ENCODE measurements around the gene ST7L. TPM values are rescaled to one million over a fixed set of nuclear protein-coding genes. Genes with fewer than 3 reads are reported as not detected.

ST7L gene
- total and polyA plus RNA-seq, 9 of the 15 experiments (the other 6 are each of a cell fraction or from before 2014, with no cell fraction given): 9.0 to 32.5 (median 26.6) TPM

DNA sequence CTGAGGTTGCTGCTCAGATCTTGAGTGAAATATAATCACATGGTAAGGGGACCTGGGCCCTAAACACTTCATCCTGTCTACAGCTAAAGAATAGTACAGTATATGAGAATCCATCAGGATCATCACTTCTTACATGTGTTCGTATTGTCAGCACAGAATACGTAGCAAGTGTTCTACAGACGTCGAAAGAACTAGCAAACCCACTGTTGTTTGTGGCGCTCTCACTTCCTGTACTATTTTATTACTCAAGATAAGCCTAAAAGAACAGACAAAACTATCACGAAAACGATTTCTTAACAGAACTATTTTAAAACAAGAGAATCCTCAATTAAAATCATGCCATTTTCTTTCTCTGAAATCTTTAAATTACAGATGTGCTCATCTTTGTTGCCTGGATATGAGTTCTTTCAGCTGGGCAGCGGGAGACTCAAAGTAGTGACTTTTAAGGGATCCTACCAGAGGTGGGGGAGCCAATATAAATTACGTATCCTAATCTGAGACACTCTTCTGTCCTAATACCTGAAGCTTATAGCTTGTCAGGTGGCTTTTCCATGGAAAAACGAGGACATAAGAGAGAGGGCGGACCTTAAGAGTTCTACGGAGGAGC is 724 bp downstream of the ST7L start (continued):
- TF ChIP-seq, protein P1, sequence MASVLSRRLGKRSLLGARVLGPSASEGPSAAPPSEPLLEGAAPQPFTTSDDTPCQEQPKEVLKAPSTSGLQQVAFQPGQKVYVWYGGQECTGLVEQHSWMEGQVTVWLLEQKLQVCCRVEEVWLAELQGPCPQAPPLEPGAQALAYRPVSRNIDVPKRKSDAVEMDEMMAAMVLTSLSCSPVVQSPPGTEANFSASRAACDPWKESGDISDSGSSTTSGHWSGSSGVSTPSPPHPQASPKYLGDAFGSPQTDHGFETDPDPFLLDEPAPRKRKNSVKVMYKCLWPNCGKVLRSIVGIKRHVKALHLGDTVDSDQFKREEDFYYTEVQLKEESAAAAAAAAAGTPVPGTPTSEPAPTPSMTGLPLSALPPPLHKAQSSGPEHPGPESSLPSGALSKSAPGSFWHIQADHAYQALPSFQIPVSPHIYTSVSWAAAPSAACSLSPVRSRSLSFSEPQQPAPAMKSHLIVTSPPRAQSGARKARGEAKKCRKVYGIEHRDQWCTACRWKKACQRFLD (CRISPR knock-in tag; IDR thresholded peaks at IDR 0.05): 0 out of 2 replicates have a peak, but pooled peaks have one; percentile 0
- TF ChIP-seq GATAD2B (IDR thresholded peaks at IDR 0.05; ENCODE audit: borderline replicate concordance): peak; percentile 19; the same call in 1 of the 2 replicates
- TF ChIP-seq, protein P2, sequence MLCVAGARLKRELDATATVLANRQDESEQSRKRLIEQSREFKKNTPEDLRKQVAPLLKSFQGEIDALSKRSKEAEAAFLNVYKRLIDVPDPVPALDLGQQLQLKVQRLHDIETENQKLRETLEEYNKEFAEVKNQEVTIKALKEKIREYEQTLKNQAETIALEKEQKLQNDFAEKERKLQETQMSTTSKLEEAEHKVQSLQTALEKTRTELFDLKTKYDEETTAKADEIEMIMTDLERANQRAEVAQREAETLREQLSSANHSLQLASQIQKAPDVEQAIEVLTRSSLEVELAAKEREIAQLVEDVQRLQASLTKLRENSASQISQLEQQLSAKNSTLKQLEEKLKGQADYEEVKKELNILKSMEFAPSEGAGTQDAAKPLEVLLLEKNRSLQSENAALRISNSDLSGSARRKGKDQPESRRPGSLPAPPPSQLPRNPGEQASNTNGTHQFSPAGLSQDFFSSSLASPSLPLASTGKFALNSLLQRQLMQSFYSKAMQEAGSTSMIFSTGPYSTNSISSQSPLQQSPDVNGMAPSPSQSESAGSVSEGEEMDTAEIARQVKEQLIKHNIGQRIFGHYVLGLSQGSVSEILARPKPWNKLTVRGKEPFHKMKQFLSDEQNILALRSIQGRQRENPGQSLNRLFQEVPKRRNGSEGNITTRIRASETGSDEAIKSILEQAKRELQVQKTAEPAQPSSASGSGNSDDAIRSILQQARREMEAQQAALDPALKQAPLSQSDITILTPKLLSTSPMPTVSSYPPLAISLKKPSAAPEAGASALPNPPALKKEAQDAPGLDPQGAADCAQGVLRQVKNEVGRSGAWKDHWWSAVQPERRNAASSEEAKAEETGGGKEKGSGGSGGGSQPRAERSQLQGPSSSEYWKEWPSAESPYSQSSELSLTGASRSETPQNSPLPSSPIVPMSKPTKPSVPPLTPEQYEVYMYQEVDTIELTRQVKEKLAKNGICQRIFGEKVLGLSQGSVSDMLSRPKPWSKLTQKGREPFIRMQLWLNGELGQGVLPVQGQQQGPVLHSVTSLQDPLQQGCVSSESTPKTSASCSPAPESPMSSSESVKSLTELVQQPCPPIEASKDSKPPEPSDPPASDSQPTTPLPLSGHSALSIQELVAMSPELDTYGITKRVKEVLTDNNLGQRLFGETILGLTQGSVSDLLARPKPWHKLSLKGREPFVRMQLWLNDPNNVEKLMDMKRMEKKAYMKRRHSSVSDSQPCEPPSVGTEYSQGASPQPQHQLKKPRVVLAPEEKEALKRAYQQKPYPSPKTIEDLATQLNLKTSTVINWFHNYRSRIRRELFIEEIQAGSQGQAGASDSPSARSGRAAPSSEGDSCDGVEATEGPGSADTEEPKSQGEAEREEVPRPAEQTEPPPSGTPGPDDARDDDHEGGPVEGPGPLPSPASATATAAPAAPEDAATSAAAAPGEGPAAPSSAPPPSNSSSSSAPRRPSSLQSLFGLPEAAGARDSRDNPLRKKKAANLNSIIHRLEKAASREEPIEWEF (CRISPR knock-in tag; IDR thresholded peaks at IDR 0.05): 0 out of 2 replicates have a peak, but pooled peaks have one; percentile 27
- TF ChIP-seq KLF1 (tag; IDR thresholded peaks at IDR 0.05): no peak
- peak; percentile 38; the same call in 1 of the 2 replicates for TF ChIP-seq SIN3B (IDR thresholded peaks at IDR 0.05; ENCODE audit: low read depth)
- no peak for TF ChIP-seq NR1H2 (CRISPR knock-in tag; IDR thresholded peaks at IDR 0.05)
- TF ChIP-seq, protein P3, sequence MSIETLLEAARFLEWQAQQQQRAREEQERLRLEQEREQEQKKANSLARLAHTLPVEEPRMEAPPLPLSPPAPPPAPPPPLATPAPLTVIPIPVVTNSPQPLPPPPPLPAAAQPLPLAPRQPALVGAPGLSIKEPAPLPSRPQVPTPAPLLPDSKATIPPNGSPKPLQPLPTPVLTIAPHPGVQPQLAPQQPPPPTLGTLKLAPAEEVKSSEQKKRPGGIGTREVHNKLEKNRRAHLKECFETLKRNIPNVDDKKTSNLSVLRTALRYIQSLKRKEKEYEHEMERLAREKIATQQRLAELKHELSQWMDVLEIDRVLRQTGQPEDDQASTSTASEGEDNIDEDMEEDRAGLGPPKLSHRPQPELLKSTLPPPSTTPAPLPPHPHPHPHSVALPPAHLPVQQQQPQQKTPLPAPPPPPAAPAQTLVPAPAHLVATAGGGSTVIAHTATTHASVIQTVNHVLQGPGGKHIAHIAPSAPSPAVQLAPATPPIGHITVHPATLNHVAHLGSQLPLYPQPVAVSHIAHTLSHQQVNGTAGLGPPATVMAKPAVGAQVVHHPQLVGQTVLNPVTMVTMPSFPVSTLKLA (conservative IDR thresholded peaks at IDR 0.05): peak; percentile 26 to 33; a peak in 3 of 4 replicates
- TF ChIP-seq, protein P4, sequence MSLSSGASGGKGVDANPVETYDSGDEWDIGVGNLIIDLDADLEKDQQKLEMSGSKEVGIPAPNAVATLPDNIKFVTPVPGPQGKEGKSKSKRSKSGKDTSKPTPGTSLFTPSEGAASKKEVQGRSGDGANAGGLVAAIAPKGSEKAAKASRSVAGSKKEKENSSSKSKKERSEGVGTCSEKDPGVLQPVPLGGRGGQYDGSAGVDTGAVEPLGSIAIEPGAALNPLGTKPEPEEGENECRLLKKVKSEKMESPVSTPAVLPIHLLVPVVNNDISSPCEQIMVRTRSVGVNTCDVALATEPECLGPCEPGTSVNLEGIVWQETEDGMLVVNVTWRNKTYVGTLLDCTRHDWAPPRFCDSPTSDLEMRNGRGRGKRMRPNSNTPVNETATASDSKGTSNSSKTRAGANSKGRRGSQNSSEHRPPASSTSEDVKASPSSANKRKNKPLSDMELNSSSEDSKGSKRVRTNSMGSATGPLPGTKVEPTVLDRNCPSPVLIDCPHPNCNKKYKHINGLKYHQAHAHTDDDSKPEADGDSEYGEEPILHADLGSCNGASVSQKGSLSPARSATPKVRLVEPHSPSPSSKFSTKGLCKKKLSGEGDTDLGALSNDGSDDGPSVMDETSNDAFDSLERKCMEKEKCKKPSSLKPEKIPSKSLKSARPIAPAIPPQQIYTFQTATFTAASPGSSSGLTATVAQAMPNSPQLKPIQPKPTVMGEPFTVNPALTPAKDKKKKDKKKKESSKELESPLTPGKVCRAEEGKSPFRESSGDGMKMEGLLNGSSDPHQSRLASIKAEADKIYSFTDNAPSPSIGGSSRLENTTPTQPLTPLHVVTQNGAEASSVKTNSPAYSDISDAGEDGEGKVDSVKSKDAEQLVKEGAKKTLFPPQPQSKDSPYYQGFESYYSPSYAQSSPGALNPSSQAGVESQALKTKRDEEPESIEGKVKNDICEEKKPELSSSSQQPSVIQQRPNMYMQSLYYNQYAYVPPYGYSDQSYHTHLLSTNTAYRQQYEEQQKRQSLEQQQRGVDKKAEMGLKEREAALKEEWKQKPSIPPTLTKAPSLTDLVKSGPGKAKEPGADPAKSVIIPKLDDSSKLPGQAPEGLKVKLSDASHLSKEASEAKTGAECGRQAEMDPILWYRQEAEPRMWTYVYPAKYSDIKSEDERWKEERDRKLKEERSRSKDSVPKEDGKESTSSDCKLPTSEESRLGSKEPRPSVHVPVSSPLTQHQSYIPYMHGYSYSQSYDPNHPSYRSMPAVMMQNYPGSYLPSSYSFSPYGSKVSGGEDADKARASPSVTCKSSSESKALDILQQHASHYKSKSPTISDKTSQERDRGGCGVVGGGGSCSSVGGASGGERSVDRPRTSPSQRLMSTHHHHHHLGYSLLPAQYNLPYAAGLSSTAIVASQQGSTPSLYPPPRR (CRISPR knock-in tag; IDR thresholded peaks at IDR 0.05; ENCODE audit: borderline replicate concordance): no peak
- no peak for TF ChIP-seq PRMT5 (CRISPR knock-in tag; IDR thresholded peaks at IDR 0.05)
- 0 out of 2 replicates have a peak, but pooled peaks have one; percentile 31 for TF ChIP-seq ZNF589 (CRISPR knock-in tag; IDR thresholded peaks at IDR 0.05; ENCODE audit: low read depth)

All from K562 (cell line).